Mesenchymal stem cell (in vitro differentiated cells and primary cell): ENCODE results near the gene SBSN.
"Not testable (repeated sequence)": the region's sequence is repeated elsewhere in the genome, so short reads cannot be mapped to it uniquely, and the experiment has no call there.

Experiments
- DNase-seq: peaks from one replicate; pipeline ENCODE4 v3.0.0-alpha.2; 2013
- H2AFZ ChIP-seq: one replicate; pipeline ENCODE4 v1.6.1; 2013; ENCODE audit warnings: low read depth, mild to moderate bottlenecking, control low read depth, inconsistent platforms, low read length, moderate library complexity
- H2AK5ac ChIP-seq: 2 replicates; pipeline ENCODE4 v1.6.1; 2013; ENCODE audit warnings: low read length, moderate library complexity, mild to moderate bottlenecking, inconsistent platforms; ENCODE audit not compliant: severe bottlenecking
- H2BK120ac ChIP-seq: one replicate; pipeline ENCODE4 v1.6.1; 2013; ENCODE audit warnings: low read depth, mild to moderate bottlenecking, inconsistent platforms, low read length, moderate library complexity
- H2BK12ac ChIP-seq, 2 experiments: one replicate each; pipeline ENCODE4 v1.6.1; 2013; ENCODE audit warnings: inconsistent platforms in 2 of 2, low read length in 2 of 2, mild to moderate bottlenecking in 2 of 2, moderate library complexity in 2 of 2, control low read depth in 1 of 2
- H2BK15ac ChIP-seq: one replicate; pipeline ENCODE4 v1.6.1; 2013; ENCODE audit warnings: mild to moderate bottlenecking, low read depth, inconsistent platforms; ENCODE audit not compliant: poor library complexity, severe bottlenecking
- H2BK5ac ChIP-seq: 2 replicates; pipeline ENCODE4 v1.6.1; 2013; ENCODE audit warnings: low read depth, mild to moderate bottlenecking, low read length, control low read depth, inconsistent platforms; ENCODE audit not compliant: poor library complexity, severe bottlenecking
- H3K14ac ChIP-seq, 2 experiments: one replicate each; pipeline ENCODE4 v1.6.1; 2013; ENCODE audit warnings: inconsistent platforms in 2 of 2, low read length in 2 of 2, control low read depth in 1 of 2, mild to moderate bottlenecking in 1 of 2, moderate library complexity in 1 of 2
- H3K18ac ChIP-seq, 2 experiments: one replicate each; pipeline ENCODE4 v1.6.1; 2013; ENCODE audit warnings: inconsistent platforms in 2 of 2, low read length in 2 of 2, control low read depth in 1 of 2, low read depth in 1 of 2, mild to moderate bottlenecking in 1 of 2
- H3K23ac ChIP-seq, 2 experiments: one replicate each; pipeline ENCODE4 v1.6.1; 2013; ENCODE audit warnings: inconsistent platforms in 2 of 2, low read length in 2 of 2, mild to moderate bottlenecking in 2 of 2, moderate library complexity in 2 of 2, control low read depth in 1 of 2
- H3K27ac ChIP-seq: 2 replicates; pipeline ENCODE4 v1.5.1; 2013; ENCODE audit warnings: mild to moderate bottlenecking, moderate library complexity, low read length, control low read depth, inconsistent platforms; ENCODE audit not compliant: poor library complexity, severe bottlenecking
- H3K27me3 ChIP-seq, 2 experiments: 2 replicates each; pipeline versions ENCODE4 v1.6.1 to v1.7.0; 2013; ENCODE audit warnings: low read length in 2 of 2, mild to moderate bottlenecking in 2 of 2, moderate library complexity in 2 of 2, control low read depth in 1 of 2, inconsistent platforms in 1 of 2; ENCODE audit not compliant: control insufficient read depth in 1 of 2, insufficient read depth in 1 of 2
- H3K36me3 ChIP-seq, 2 experiments: 2 replicates each; pipeline versions ENCODE4 v1.6.1 to v1.7.0; 2013; ENCODE audit warnings: low read length in 2 of 2, control low read depth in 1 of 2, inconsistent platforms in 1 of 2, low read depth in 1 of 2, mild to moderate bottlenecking in 1 of 2; ENCODE audit not compliant: insufficient read depth in 2 of 2, control insufficient read depth in 1 of 2
- H3K4ac ChIP-seq, 2 experiments: one replicate each; pipeline ENCODE4 v1.6.1; 2013; ENCODE audit warnings: inconsistent platforms in 2 of 2, low read length in 2 of 2, mild to moderate bottlenecking in 2 of 2, moderate library complexity in 2 of 2, control low read depth in 1 of 2, low read depth in 1 of 2
- H3K4me1 ChIP-seq: 2 replicates; pipeline ENCODE4 v1.6.1; 2013; ENCODE audit warnings: low read depth, low read length, control low read depth; ENCODE audit not compliant: control insufficient read depth, insufficient read depth
- H3K4me2 ChIP-seq: 2 replicates; pipeline ENCODE4 v1.6.1; 2013; ENCODE audit warnings: low read length, mild to moderate bottlenecking, inconsistent platforms; ENCODE audit not compliant: poor library complexity, severe bottlenecking
- H3K4me3 ChIP-seq, 2 experiments: 2 replicates each; pipeline versions ENCODE4 v1.5.1 to v1.7.0; 2013; ENCODE audit warnings: low read length in 2 of 2, mild to moderate bottlenecking in 2 of 2, control low read depth in 1 of 2, low read depth in 1 of 2; ENCODE audit not compliant: insufficient read depth in 1 of 2
- H3K79me1 ChIP-seq: replicated peaks from 2 replicates; pipeline ENCODE4 v1.6.1; 2013; ENCODE audit warnings: mild to moderate bottlenecking, control low read depth, low read length, inconsistent platforms; ENCODE audit not compliant: poor library complexity, severe bottlenecking
- H3K9ac ChIP-seq: 2 replicates; pipeline ENCODE4 v1.7.0; 2013; ENCODE audit warnings: mild to moderate bottlenecking, low read length, moderate library complexity
- H3K9me3 ChIP-seq: 2 replicates; pipeline ENCODE4 v1.7.0; 2013; ENCODE audit warnings: mild to moderate bottlenecking, low read length; ENCODE audit not compliant: control insufficient read depth
- H4K8ac ChIP-seq: one replicate; pipeline ENCODE4 v1.6.1; 2013; ENCODE audit warnings: inconsistent platforms, mild to moderate bottlenecking, low read length, moderate library complexity
- H4K91ac ChIP-seq: one replicate; pipeline ENCODE4 v1.6.1; 2013; ENCODE audit warnings: mild to moderate bottlenecking, low read length, inconsistent platforms
- WGBS: methylation state at CpG from one replicate; pipeline ENCODE4 v1.1.7; 2013; ENCODE audit warnings: mixed read lengths; 5-methylcytosine and 5-hydroxymethylcytosine counted together

Gene SBSN

GRCh38 chr19:35474594-35474993 is 53.5 kb downstream of the SBSN start:
- H4K8ac ChIP-seq, H3K4me2 ChIP-seq, H3K4me3 ChIP-seq, H3K27ac ChIP-seq, H2BK12ac ChIP-seq, H3K4me1 ChIP-seq, H3K9me3 ChIP-seq, H2AFZ ChIP-seq, H3K36me3 ChIP-seq, DNase-seq, H3K23ac ChIP-seq, H2BK15ac ChIP-seq, H2BK5ac ChIP-seq, H4K91ac ChIP-seq, H3K9ac ChIP-seq, H3K79me1 ChIP-seq, H2BK120ac ChIP-seq, H2AK5ac ChIP-seq, H3K14ac ChIP-seq, H3K4ac ChIP-seq, H3K18ac ChIP-seq: not testable (repeated sequence)
- WGBS, result 94% methylated on average over 7 of the region's 7 CpGs
- H3K27me3 ChIP-seq, result peaks cover 0 to 26% of the 10 kb centered on the region in 2 experiments

DNA sequence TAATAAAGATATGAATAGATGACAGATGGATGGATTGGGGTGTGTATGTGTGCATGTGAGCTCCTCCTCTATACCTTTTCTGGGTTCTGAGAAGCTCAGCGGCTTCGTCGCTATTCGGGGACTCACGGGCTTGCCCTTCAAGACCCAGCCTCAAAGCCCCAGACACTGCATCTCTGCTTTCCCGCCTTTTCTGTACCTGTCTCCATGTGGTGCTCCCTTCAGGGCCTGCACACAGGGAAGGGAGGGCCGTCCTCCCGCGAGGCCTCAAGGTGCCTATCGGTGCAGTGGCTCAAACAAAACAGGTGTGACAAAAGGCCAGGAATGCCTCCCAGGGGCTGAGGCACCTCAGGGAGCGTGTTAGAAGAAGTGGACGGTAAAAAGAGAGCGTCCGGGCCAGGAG is 54.0 kb downstream of the SBSN start:
- 92% methylated on average over 14 of the region's 14 CpGs for WGBS
- no peak overlapping the region for H2AFZ ChIP-seq
- H3K9ac ChIP-seq, result no peak overlapping the region
- H4K91ac ChIP-seq, result no peak overlapping the region
- H3K4ac ChIP-seq, result no peak overlapping the region
- H3K4me2 ChIP-seq, result no peak overlapping the region
- H4K8ac ChIP-seq, result no peak overlapping the region
- H3K36me3 ChIP-seq, result no peaks in the 10 kb centered on the region
- H3K27me3 ChIP-seq, result peaks cover 0 to 24% of the 10 kb centered on the region in 2 experiments
- no peak overlapping the region for H3K23ac ChIP-seq
- H2BK120ac ChIP-seq, result no peak overlapping the region
- no peaks in the 10 kb centered on the region for H3K9me3 ChIP-seq
- H3K18ac ChIP-seq, result no peak overlapping the region
- H2AK5ac ChIP-seq, result no peak overlapping the region
- no peaks in the 10 kb centered on the region for H3K4me1 ChIP-seq
- no peak overlapping the region for H2BK5ac ChIP-seq
- H3K14ac ChIP-seq, result no peak overlapping the region
- H2BK15ac ChIP-seq, result no peak overlapping the region
- H3K79me1 ChIP-seq, result no peaks in the 10 kb centered on the region
- no peak overlapping the region for H2BK12ac ChIP-seq
- no peak overlapping the region for H3K4me3 ChIP-seq
- DNase-seq, result no peak
- H3K27ac ChIP-seq, result no peak overlapping the region
